ENCODE data around the gene LRRC4B.

DNA sequence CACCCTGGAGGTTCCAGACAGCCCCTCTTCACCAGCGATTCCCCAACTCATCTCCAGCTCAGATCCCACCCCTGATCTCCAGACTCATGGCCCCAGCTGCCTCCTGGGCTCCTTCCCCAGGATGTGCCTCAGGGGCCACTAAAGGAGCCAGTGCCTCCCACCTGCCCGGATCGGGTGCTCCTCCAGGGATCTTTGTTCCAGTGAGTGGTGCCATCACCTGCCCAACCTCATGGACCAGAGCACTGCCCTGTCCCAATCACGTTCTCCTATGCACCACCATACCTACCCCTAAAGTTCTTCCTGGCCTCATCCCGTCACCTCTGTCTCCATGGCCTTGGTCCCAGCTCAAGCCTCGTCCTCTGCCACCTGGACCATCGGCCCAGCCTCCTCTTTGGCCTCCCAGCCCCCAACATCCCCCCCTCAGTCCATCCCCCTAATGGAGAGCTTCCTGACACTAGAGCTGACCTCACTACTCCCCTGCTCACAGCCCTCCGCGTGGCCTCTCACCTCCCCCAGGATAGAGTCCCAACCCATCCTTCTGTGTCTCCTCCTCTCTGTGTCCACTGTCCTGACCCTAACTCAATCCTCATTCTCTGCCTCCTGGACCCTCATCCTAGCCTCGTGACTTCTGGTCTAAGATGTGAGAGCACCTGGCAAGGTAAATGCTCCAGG lies 82.8 kb downstream of the LRRC4B start:
- TF ChIP-seq, protein P1, sequence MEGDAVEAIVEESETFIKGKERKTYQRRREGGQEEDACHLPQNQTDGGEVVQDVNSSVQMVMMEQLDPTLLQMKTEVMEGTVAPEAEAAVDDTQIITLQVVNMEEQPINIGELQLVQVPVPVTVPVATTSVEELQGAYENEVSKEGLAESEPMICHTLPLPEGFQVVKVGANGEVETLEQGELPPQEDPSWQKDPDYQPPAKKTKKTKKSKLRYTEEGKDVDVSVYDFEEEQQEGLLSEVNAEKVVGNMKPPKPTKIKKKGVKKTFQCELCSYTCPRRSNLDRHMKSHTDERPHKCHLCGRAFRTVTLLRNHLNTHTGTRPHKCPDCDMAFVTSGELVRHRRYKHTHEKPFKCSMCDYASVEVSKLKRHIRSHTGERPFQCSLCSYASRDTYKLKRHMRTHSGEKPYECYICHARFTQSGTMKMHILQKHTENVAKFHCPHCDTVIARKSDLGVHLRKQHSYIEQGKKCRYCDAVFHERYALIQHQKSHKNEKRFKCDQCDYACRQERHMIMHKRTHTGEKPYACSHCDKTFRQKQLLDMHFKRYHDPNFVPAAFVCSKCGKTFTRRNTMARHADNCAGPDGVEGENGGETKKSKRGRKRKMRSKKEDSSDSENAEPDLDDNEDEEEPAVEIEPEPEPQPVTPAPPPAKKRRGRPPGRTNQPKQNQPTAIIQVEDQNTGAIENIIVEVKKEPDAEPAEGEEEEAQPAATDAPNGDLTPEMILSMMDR (IDR thresholded peaks at IDR 0.05 in 4 of 5, conservative IDR thresholded peaks at IDR 0.05 in 1 of 5) = no peak
- TF ChIP-seq POLR2A (IDR thresholded peaks at IDR 0.05) = no peak

All from gastrocnemius medialis (tissue), 4 donors.